Trophoblast cell (in vitro differentiated cells and primary cell): Measurements from ENCODE around the gene CAMK4.

Experiments used
- DNase-seq, 2 donors: peaks; one replicate each; pipeline ENCODE4 v3.0.0-alpha.2; 2016
- H2AFZ ChIP-seq: 2 replicates; pipeline ENCODE4 v1.6.1; 2013; ENCODE audit warnings: low read length, moderate library complexity, mild to moderate bottlenecking; ENCODE audit not compliant: insufficient read depth, poor library complexity
- H2AK5ac ChIP-seq: 2 replicates; pipeline ENCODE4 v1.6.1; 2013; ENCODE audit warnings: mild to moderate bottlenecking, low read length
- H2BK120ac ChIP-seq: 2 replicates; pipeline ENCODE4 v1.6.1; 2013; ENCODE audit warnings: low read length, mild to moderate bottlenecking, moderate library complexity; ENCODE audit not compliant: insufficient read depth, poor library complexity
- H2BK12ac ChIP-seq: 2 replicates; pipeline ENCODE4 v1.6.1; 2013; ENCODE audit warnings: mild to moderate bottlenecking, low read length, moderate library complexity
- H2BK5ac ChIP-seq: 2 replicates; pipeline ENCODE4 v1.6.1; 2013; ENCODE audit warnings: low read length, low read depth, moderate library complexity, mild to moderate bottlenecking; ENCODE audit not compliant: poor library complexity
- H3K14ac ChIP-seq: 2 replicates; pipeline ENCODE4 v1.6.1; 2013; ENCODE audit warnings: mild to moderate bottlenecking, low read length
- H3K18ac ChIP-seq: 2 replicates; pipeline ENCODE4 v1.6.1; 2013; ENCODE audit warnings: mild to moderate bottlenecking, low read length
- H3K23ac ChIP-seq: 2 replicates; pipeline ENCODE4 v1.6.1; 2013; ENCODE audit warnings: low read length
- H3K27ac ChIP-seq: 2 replicates; pipeline ENCODE4 v1.5.1; 2013; ENCODE audit warnings: low read depth, mild to moderate bottlenecking, inconsistent platforms, low read length, moderate library complexity
- H3K27me3 ChIP-seq: 2 replicates; pipeline ENCODE4 v1.6.1; 2013; ENCODE audit warnings: inconsistent platforms, mild to moderate bottlenecking, low read length, moderate library complexity; ENCODE audit not compliant: insufficient read depth
- H3K36me3 ChIP-seq, 2 experiments: 1 replicate in 1 of 2; 2 replicates in 1 of 2; pipeline ENCODE4 v1.6.1; 2013; ENCODE audit warnings: low read length in 2 of 2, mild to moderate bottlenecking in 2 of 2, moderate library complexity in 1 of 2; ENCODE audit not compliant: insufficient read depth in 2 of 2, control insufficient read depth in 1 of 2
- H3K4ac ChIP-seq: 2 replicates; pipeline ENCODE4 v1.6.1; 2013; ENCODE audit warnings: low read depth, mild to moderate bottlenecking, low read length, moderate library complexity
- H3K4me1 ChIP-seq, 2 experiments: 1 replicate in 1 of 2; 2 replicates in 1 of 2; pipeline ENCODE4 v1.6.1; 2013; ENCODE audit warnings: low read length in 2 of 2, mild to moderate bottlenecking in 2 of 2, moderate library complexity in 1 of 2; ENCODE audit not compliant: insufficient read depth in 2 of 2, control insufficient read depth in 1 of 2
- H3K4me2 ChIP-seq: 2 replicates; pipeline ENCODE4 v1.6.1; 2013; ENCODE audit warnings: inconsistent platforms, mild to moderate bottlenecking, low read length, moderate library complexity
- H3K4me3 ChIP-seq: 2 replicates; pipeline ENCODE4 v1.5.1; 2013; ENCODE audit warnings: mild to moderate bottlenecking, low read depth, low read length, inconsistent platforms
- H3K79me1 ChIP-seq: one replicate; pipeline ENCODE4 v1.6.1; 2013; ENCODE audit warnings: low read length
- H3K79me2 ChIP-seq: 2 replicates; pipeline ENCODE4 v1.6.1; 2013; ENCODE audit warnings: low read length, mild to moderate bottlenecking; ENCODE audit not compliant: control insufficient read depth, insufficient read depth, poor library complexity
- H3K9ac ChIP-seq: 2 replicates; pipeline ENCODE4 v1.6.1; 2013; ENCODE audit warnings: mild to moderate bottlenecking, low read length
- H3K9me3 ChIP-seq: 2 replicates; pipeline ENCODE4 v1.6.1; 2013; ENCODE audit warnings: low read depth, mild to moderate bottlenecking, control low read depth, inconsistent platforms, low read length; ENCODE audit not compliant: insufficient read depth
- H4K12ac ChIP-seq: 2 replicates; pipeline ENCODE4 v1.6.1; 2013; ENCODE audit warnings: low read depth, mild to moderate bottlenecking, low read length, moderate library complexity
- H4K8ac ChIP-seq: 2 replicates; pipeline ENCODE4 v1.6.1; 2013; ENCODE audit warnings: low read depth, mild to moderate bottlenecking, low read length, moderate library complexity
- H4K91ac ChIP-seq: one replicate; pipeline ENCODE4 v1.6.1; 2013; ENCODE audit warnings: low read depth, mild to moderate bottlenecking, low read length, moderate library complexity
- WGBS: extraction: QIAGEN DNeasy Blood & Tissue Kit; methylation state at CpG from one replicate; pipeline ENCODE4 v1.1.7; 2013; ENCODE audit warnings: missing lambda C conversion rate; ENCODE audit not compliant: insufficient read length, insufficient coverage; ENCODE audit errors: extremely low coverage; 5-methylcytosine and 5-hydroxymethylcytosine counted together

CAMK4 gene

GRCh38 chr5:111310711-111311620 is 86.8 kb downstream of the CAMK4 start:
- no peak for DNase-seq
- no peak overlapping the region for H4K91ac ChIP-seq
- H3K79me2 ChIP-seq: no peaks in the 10 kb centered on the region
- H2AK5ac ChIP-seq: no peak overlapping the region
- H3K4ac ChIP-seq: no peak overlapping the region
- no CpG with 5 or more reads among the region's 6 CpGs for WGBS
- no peak overlapping the region for H2BK5ac ChIP-seq
- H3K27me3 ChIP-seq: no peaks in the 10 kb centered on the region
- no peak overlapping the region for H3K4me3 ChIP-seq
- H3K4me2 ChIP-seq: no peak overlapping the region
- no peaks in the 10 kb centered on the region for H3K9me3 ChIP-seq
- no peak overlapping the region for H2BK120ac ChIP-seq
- no peak overlapping the region for H3K27ac ChIP-seq
- no peak overlapping the region for H3K9ac ChIP-seq
- H4K8ac ChIP-seq: no peak overlapping the region
- H2BK12ac ChIP-seq: no peak overlapping the region
- no peaks in the 10 kb centered on the region for H3K36me3 ChIP-seq
- no peaks in the 10 kb centered on the region for H3K79me1 ChIP-seq
- no peak overlapping the region for H3K18ac ChIP-seq
- no peak overlapping the region for H3K23ac ChIP-seq
- no peak overlapping the region for H2AFZ ChIP-seq
- H3K14ac ChIP-seq: no peak overlapping the region
- H4K12ac ChIP-seq: no peak overlapping the region
- H3K4me1 ChIP-seq: peaks cover 0 to 3% of the 10 kb centered on the region in 2 experiments

DNA sequence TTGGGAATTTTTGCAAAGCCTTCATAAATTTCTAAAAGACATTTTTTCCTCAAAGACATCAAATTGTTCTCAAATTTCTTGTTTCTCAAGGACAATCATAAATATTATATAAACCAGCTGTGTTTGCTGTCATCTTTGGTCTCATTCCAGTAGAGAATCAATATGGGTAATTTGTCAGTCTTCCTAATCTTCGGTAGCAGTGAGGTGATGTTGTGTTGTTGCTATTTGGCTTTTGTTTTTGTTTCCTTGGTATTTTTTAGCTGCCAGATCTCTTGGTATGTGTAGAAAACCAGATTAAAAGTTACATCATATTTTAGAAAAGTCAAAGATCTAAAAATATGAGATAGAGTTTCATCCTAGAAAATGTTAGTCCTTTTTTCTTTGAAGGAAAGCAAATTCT is 87.5 kb downstream of the CAMK4 start:
- Histone ChIP-seq H2BK5ac (no peak overlapping the region), H4K91ac (no peak overlapping the region), H3K14ac (no peak overlapping the region), H3K18ac (no peak overlapping the region), H3K27me3 (no peaks in the 10 kb centered on the region), H3K79me2 (no peaks in the 10 kb centered on the region), H3K9ac (no peak overlapping the region), H3K23ac (no peak overlapping the region), H2AK5ac (no peak overlapping the region), H3K9me3 (no peaks in the 10 kb centered on the region), H3K4me1 (peaks cover 0 to 3% of the 10 kb centered on the region in 2 experiments), H3K36me3 (no peaks in the 10 kb centered on the region), H2AFZ (no peak overlapping the region), H4K12ac (no peak overlapping the region), H3K79me1 (no peaks in the 10 kb centered on the region), H3K4ac (no peak overlapping the region), H2BK120ac (no peak overlapping the region), H3K4me3 (no peak overlapping the region), H2BK12ac (no peak overlapping the region), H3K27ac (no peak overlapping the region), H3K4me2 (no peak overlapping the region), H4K8ac (no peak overlapping the region)
- DNase-seq: peak in 1 of 2 donors; percentile 20
- no CpG with 5 or more reads among the region's 1 CpG for WGBS

DNA sequence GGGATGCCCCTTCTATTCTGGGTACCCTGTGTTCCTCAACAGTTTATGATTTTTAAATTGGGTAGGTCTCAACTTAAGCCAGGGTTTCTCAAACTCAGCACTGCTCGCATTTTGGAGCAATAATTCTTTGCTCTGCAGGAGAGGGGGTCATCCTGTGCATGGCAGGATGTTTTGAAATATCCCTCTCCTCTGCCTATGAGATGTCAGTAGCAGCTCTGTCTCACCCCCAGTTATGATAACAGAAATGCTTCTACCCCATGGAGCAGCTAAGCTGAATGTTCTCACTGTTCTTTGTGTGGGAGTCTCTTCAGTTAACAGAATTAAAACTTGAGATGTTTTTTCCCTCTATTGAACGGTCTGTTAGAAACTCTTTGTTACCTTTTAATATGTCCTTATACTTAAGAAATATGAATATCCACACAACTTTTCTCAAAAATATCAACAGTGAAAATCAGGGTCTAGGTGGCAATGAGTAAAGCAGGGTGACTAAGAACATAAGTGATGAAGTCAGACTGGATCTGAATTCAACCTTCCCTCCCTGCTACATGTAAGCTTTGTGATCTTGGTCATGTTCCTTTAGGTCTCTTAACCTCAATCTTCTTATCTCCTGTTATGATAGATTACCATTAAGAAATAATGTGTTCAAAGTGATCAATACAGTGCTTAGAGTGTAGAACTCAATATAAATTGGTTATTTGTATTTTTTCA is 89.0 kb downstream of the CAMK4 start:
- no peak overlapping the region for H2BK5ac ChIP-seq
- H3K9me3 ChIP-seq: no peaks in the 10 kb centered on the region
- no peak overlapping the region for H3K9ac ChIP-seq
- H3K18ac ChIP-seq: no peak overlapping the region
- DNase-seq: no peak
- no peaks in the 10 kb centered on the region for H3K36me3 ChIP-seq
- no peak overlapping the region for H2AFZ ChIP-seq
- no peak overlapping the region for H4K12ac ChIP-seq
- H2BK12ac ChIP-seq: no peak overlapping the region
- H3K27ac ChIP-seq: no peak overlapping the region
- no peak overlapping the region for H2BK120ac ChIP-seq
- H3K4me1 ChIP-seq: peaks cover 0 to 3% of the 10 kb centered on the region in 2 experiments
- H4K91ac ChIP-seq: no peak overlapping the region
- no peaks in the 10 kb centered on the region for H3K79me2 ChIP-seq
- H3K79me1 ChIP-seq: no peaks in the 10 kb centered on the region
- no CpG with 5 or more reads among the region's 2 CpGs for WGBS
- no peak overlapping the region for H3K4me3 ChIP-seq
- no peak overlapping the region for H3K23ac ChIP-seq
- no peak overlapping the region for H2AK5ac ChIP-seq
- H3K27me3 ChIP-seq: no peaks in the 10 kb centered on the region
- no peak overlapping the region for H3K4ac ChIP-seq
- no peak overlapping the region for H3K4me2 ChIP-seq
- H3K14ac ChIP-seq: no peak overlapping the region
- no peak overlapping the region for H4K8ac ChIP-seq

DNA sequence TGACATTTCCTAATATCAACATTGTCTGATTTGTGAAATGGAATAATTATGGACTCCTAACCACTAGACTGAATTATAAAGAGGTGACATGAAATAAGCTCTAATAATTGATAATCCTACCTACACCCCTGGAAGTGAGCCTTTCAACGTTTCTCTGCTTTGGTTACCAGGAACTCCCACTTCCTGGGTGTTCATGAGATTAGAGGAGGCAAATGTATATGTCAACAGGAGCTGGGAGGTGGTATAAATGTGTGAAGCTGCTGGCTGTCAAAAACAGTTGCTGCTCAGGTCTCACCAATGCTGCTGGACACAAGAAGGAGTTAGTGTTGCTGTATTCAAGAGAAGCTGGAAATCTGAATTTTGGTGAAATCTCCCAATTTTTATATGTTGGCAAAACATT is 96.8 kb downstream of the CAMK4 start:
- no peak overlapping the region for H4K8ac ChIP-seq
- H3K18ac ChIP-seq: no peak overlapping the region
- H4K12ac ChIP-seq: no peak overlapping the region
- H4K91ac ChIP-seq: no peak overlapping the region
- H3K9ac ChIP-seq: no peak overlapping the region
- H3K27me3 ChIP-seq: no peaks in the 10 kb centered on the region
- no peaks in the 10 kb centered on the region for H3K79me1 ChIP-seq
- no peak for DNase-seq
- H3K79me2 ChIP-seq: no peaks in the 10 kb centered on the region
- H3K9me3 ChIP-seq: no peaks in the 10 kb centered on the region
- H3K23ac ChIP-seq: no peak overlapping the region
- H3K27ac ChIP-seq: no peak overlapping the region
- H3K4me3 ChIP-seq: no peak overlapping the region
- no peaks in the 10 kb centered on the region for H3K36me3 ChIP-seq
- no peak overlapping the region for H3K14ac ChIP-seq
- H2BK5ac ChIP-seq: no peak overlapping the region
- no CpG with 5 or more reads among the region's 1 CpG for WGBS
- H3K4ac ChIP-seq: no peak overlapping the region
- no peak overlapping the region for H2AK5ac ChIP-seq
- no peak overlapping the region for H2BK120ac ChIP-seq
- no peaks in the 10 kb centered on the region for H3K4me1 ChIP-seq
- H3K4me2 ChIP-seq: no peak overlapping the region
- no peak overlapping the region for H2BK12ac ChIP-seq
- no peak overlapping the region for H2AFZ ChIP-seq
